ENCODE data around the gene CNIH4.
"Not testable (repeated sequence)": the region's sequence is repeated elsewhere in the genome, so short reads cannot be mapped to it uniquely, and the experiment has no call there.

- not testable (repeated sequence) for TF ChIP-seq CTCF (conservative IDR thresholded peaks at IDR 0.05); ZFX (IDR thresholded peaks at IDR 0.05)
Measured at GRCh38 chr1:224349716-224350115, 7.0 kb upstream of the CNIH4 start.
